ENCODE data around the gene PROB1. TPM values are rescaled to one million over a fixed set of nuclear protein-coding genes. Genes with fewer than 3 reads are reported as not detected.

The PROB1 gene
- polyA plus RNA-seq, 1 donor: 2.1 TPM

DNA sequence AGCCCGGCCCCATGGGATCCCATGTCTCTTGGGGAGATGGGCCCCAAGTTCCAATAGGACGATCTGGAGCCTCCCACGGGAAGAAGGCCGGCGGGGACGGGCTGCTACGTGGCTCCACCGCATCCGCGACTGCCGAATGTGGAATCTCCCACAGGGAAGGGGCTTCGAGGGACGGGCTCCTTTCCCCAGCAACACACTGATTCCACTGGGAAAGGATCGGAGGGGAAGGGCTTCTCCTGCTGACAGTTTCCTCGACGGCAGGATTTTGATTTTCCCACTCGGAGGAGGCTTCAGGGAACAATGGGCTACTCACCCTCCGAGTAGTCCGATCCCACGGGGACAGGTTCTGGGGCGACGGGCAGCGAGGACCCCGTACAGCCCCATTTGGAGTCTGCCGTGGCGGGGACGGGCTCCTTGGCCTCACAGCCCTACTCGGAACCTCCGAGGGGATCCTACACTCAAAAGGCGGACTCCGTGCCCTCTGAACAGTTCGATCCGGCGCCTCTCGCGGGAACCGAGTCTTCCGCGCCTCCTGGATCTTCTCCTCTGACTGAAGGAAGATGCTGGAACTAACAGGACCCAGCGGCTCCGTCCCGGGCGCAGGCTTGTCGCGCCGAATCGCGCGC lies 1.3 kb downstream of the PROB1 start:
- Histone ChIP-seq H3K27ac (ENCODE audit: low read length) (no peak overlapping the region), H3K9me3 (ENCODE audit: control insufficient read depth, low read depth, low read length) (peaks cover 6% of the 10 kb centered on the region), H3K4me3 (ENCODE audit: low read length) (peak overlapping the region; percentile 38), H3K4me1 (ENCODE audit: control insufficient read depth, insufficient read depth, low read length) (peaks cover 17% of the 10 kb centered on the region), H3K27me3 (ENCODE audit: control insufficient read depth, insufficient read depth, low read length) (peaks cover 43% of the 10 kb centered on the region), H3K36me3 (ENCODE audit: control insufficient read depth, insufficient read depth, low read length) (no peaks in the 10 kb centered on the region)
- DNase-seq: no peak
- WGBS (ENCODE audit: insufficient coverage, low lambda C conversion rate): no CpG with 5 or more reads among the region's 49 CpGs

DNA sequence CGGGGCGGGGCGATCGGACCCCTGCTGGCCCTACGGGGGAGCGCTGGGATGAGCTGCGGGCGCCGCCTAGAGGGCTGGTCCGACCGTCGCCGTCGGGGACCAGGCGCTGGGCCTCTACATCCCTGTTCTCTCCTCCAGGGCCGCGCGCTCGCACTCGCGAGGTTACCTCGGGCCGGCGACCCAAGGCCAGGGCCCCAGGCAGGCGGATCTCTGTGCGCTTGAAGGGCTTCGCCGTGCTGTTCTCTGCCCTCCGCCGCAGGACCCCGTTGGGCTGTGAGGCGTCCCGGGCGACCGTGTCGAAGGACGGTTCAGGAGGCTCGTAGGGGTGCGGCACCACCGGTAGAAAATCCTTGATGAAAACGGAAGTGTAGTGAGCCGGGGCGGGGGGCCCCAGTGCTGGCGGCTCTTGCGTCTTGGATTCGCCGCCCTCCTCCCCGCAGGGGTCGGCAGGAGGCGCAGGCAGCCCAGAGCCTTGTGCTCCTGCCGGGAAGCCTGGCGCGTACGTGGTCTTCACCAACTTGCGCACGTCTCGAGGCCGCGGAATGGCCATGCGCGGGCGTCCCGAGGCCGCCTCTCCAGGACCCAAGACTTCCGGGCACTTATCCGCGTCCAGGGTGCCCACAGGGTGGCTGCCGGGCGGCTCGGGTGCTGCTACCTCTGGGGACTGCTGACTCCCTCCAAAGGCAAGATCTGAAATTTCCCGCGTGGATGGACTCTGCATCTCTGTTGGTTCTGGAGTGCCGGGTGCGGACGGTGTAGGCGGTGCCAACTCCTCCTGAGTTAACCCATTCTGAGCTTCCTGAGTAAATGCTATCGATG lies 2.0 kb downstream of the PROB1 start:
- Histone ChIP-seq H3K36me3 (ENCODE audit: control insufficient read depth, insufficient read depth, low read length) (no peaks in the 10 kb centered on the region), H3K27me3 (ENCODE audit: control insufficient read depth, insufficient read depth, low read length) (peaks cover 43% of the 10 kb centered on the region), H3K4me1 (ENCODE audit: control insufficient read depth, insufficient read depth, low read length) (peaks cover 22% of the 10 kb centered on the region), H3K9me3 (ENCODE audit: control insufficient read depth, low read depth, low read length) (peaks cover 6% of the 10 kb centered on the region), H3K27ac (ENCODE audit: low read length) (no peak overlapping the region), H3K4me3 (ENCODE audit: low read length) (peak overlapping the region; percentile 38)
- DNase-seq: peak; percentile 54 to 70
- WGBS (ENCODE audit: insufficient coverage, low lambda C conversion rate): no CpG with 5 or more reads among the region's 77 CpGs

DNA sequence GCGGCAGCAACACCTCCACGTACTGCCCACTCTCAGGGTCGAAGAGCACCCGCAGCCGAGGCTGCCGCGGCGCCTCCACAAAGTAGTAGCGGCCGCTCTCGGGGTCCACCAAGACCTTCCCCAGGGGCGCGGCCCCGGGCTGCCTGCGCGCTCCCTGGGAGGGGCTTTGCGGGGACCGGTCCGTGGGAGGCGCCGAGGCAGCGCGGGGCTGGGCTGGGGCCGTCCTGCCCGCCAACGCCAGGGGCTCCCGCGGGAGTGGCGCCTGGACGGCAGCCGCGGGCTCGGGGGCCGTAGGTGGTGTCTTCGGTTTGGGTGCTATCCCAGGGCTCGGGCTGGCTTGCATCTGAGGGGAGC lies 2.6 kb downstream of the PROB1 start:
- peaks cover 43% of the 10 kb centered on the region for H3K27me3 ChIP-seq (ENCODE audit: control insufficient read depth, insufficient read depth, low read length)
- peak overlapping the region; percentile 38 for H3K4me3 ChIP-seq (ENCODE audit: low read length)
- no peak for DNase-seq
- H3K4me1 ChIP-seq (ENCODE audit: control insufficient read depth, insufficient read depth, low read length): peaks cover 27% of the 10 kb centered on the region
- WGBS (ENCODE audit: insufficient coverage, low lambda C conversion rate): no CpG with 5 or more reads among the region's 36 CpGs
- no peak overlapping the region for H3K27ac ChIP-seq (ENCODE audit: low read length)
- peaks cover 6% of the 10 kb centered on the region for H3K9me3 ChIP-seq (ENCODE audit: control insufficient read depth, low read depth, low read length)
- H3K36me3 ChIP-seq (ENCODE audit: control insufficient read depth, insufficient read depth, low read length): no peaks in the 10 kb centered on the region

DNA sequence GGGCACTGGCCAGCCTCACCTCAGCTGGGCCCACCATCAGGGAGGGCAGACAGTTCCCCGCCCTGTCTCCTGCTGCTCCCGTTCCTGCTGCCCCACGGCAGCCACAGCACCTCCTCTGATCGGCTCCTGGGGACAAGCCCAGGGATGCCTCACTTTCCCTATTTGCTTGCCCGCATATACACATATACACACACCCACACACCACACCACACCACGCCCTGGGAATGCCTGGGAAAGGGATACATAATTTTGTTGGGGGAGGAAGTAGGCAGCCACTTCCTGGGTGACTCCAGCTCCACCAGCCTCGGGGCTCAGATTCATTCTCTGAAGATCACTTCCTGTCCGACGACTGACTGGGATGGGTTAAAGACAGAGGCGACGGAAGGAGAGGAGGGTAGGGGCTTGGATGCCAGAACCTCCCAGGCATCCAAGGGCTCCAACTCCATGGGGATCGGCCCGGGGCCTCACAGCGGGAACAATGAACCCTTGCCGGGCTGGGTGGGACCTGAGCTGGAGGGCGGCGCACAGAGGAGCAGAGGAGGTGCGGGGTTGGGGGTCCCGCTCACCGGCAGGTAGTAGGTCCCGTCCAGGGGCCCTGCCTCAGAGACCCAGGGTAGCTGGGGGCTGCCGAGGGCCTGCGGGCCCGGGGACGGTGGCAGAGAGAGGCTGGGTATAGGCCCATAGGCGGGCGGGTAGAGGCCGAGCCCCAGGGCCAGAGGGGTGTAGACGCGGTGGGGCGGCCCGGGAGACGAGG lies 3.2 kb downstream of the PROB1 start:
- WGBS (ENCODE audit: insufficient coverage, low lambda C conversion rate): no CpG with 5 or more reads among the region's 33 CpGs
- Histone ChIP-seq H3K36me3 (ENCODE audit: control insufficient read depth, insufficient read depth, low read length) (no peaks in the 10 kb centered on the region), H3K27ac (ENCODE audit: low read length) (no peak overlapping the region), H3K9me3 (ENCODE audit: control insufficient read depth, low read depth, low read length) (peaks cover 6% of the 10 kb centered on the region), H3K4me1 (ENCODE audit: control insufficient read depth, insufficient read depth, low read length) (peaks cover 27% of the 10 kb centered on the region), H3K27me3 (ENCODE audit: control insufficient read depth, insufficient read depth, low read length) (peaks cover 43% of the 10 kb centered on the region), H3K4me3 (ENCODE audit: low read length) (peak overlapping the region; percentile 6)
- no peak for DNase-seq

DNA sequence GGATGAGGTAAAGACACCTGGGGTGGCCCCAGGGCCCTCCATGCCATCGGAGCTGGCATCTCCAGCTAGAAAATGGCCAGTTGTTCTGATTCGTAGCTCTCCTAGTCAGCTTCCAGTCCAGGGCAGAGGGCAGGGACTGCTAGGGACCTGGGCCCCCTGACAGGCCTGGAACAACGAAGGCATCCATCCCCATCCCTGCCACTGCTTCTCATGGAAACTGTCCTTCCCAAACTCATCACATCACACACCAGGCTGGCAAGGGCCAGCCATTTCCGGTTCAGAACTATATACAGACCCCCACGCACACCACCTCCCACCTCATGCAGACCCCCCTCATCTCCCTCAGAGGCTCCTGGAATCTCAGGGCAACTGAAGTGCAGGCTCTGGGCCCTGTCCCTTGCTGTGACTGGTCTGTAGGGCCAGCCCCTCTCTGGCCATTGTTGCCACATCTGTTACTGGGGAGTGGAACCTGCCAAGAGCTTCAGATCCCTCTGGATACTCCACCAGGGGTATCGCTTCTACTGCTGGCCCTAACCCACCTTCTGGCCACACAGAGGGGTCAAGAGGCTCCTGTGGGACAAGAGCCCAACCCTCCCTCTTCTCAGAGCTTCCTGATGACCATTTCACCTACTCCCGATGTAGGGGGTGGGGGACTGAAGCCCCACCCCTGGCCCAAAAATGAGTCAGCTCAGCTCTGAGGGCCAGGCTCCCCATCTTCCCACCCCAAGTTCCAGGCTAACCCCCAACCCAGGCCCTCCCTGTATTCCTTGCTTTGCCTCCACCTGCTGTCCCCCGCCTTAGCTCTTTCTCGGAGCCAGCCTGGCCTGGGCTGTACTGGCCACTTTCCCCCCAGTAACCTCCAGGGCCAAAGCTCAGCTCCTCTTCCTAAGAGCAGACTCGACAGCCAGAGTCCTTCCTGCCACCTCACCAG lies 4.0 kb downstream of the PROB1 start:
- no peak for DNase-seq
- WGBS (ENCODE audit: insufficient coverage, low lambda C conversion rate): no CpG with 5 or more reads among the region's 10 CpGs
- peaks cover 40% of the 10 kb centered on the region for H3K27me3 ChIP-seq (ENCODE audit: control insufficient read depth, insufficient read depth, low read length)
- no peak overlapping the region for H3K27ac ChIP-seq (ENCODE audit: low read length)
- H3K4me1 ChIP-seq (ENCODE audit: control insufficient read depth, insufficient read depth, low read length): peaks cover 29% of the 10 kb centered on the region
- H3K36me3 ChIP-seq (ENCODE audit: control insufficient read depth, insufficient read depth, low read length): no peaks in the 10 kb centered on the region
- H3K4me3 ChIP-seq (ENCODE audit: low read length): no peak overlapping the region
- peaks cover 6% of the 10 kb centered on the region for H3K9me3 ChIP-seq (ENCODE audit: control insufficient read depth, low read depth, low read length)

DNA sequence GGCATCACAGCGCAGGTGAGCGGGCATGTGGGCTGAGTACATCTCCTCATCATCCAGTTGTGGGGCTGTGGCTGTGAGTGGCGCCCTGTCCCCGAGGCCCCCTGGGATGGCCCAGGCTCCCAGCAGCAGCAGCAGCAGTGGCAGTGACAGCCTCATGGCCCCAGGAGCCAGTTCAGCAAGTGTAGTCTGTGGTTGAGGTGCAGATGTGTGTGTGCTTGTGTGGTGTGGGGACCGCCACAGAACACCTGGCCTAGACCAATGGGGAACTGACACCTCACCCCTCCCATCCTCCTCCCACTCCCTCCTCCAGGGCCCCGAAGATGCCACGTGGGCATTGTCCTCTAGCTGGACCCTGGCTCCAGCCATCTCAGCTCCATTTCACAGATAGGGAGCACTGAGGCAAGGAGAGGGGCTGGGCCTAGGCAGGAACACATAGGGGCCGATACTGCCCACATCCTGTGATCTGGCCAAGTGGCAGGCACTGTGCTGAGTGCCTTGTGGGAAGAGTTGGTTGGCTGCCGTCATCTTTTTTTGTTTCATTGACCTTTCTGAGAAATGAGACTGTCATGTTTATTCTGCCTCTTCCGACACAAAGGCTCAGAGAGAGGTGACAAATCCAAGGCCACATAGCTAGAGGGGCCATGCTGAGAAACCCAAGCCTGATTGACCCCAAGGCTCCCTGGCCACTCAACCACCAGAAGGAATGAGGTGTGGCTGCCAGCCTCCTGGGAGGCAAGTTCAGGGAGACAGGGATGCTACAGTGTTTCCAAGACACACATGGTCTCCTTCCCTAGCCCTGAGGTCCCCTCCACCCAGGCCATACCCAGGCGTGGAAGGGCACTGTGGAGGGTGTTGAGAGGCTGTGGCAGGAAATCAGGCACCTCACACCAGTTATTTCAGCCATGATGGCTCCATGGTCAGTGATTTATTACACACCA lies 4.9 kb downstream of the PROB1 start, which contains the start of gene MZB1:
Gene MZB1 (minus strand): TSS at position 213 of the 938 bp plus-strand sequence. CDS start 57 bp downstream, at position 156.
- Histone ChIP-seq H3K4me3 (ENCODE audit: low read length) (no peak within 1 kb of the TSS), H3K27me3 (ENCODE audit: control insufficient read depth, insufficient read depth, low read length) (peaks cover 31% of the 10 kb centered on the region), H3K9me3 (ENCODE audit: control insufficient read depth, low read depth, low read length) (peaks cover 6% of the 10 kb centered on the region), H3K27ac (ENCODE audit: low read length) (no peak within 1 kb of the TSS), H3K36me3 (ENCODE audit: control insufficient read depth, insufficient read depth, low read length) (no peaks in the 10 kb centered on the region), H3K4me1 (ENCODE audit: control insufficient read depth, insufficient read depth, low read length) (peaks cover 38% of the 10 kb centered on the region)
- no peak for DNase-seq
- no CpG with 5 or more reads among the region's 11 CpGs for WGBS (ENCODE audit: insufficient coverage, low lambda C conversion rate)

DNA sequence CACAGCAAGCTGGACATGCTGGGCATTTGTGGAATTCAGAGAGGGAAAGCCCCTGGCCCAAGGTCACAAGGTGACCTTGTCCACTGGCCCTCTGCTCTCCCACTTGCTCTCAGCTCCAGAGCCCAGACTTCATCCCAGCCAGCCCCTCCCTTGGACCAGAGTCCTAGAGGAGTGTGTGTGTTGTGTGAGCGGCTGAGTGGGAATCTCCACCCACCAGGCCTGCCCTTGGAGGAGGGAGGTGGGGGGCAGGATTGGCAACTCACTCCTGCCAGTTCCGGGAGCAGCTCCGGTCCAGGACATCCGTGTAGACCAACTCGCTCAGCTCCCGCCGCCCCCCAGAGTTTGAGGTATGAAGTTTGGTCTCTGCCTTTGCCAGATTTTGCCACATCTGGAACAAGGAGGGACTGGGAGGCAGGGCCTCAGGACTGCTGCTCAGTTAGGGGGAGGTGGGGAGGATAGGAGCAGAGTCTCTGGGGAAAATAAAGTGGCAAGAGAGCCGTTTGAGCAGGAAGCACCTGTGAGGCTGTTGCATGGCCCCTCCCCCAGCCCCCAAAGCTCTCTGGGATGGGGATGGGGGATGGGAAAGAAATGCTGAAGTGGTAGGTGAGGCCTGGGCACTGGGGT lies 6.6 kb downstream of the PROB1 start:
- H3K9me3 ChIP-seq (ENCODE audit: control insufficient read depth, low read depth, low read length): no peaks in the 10 kb centered on the region
- peak; percentile 74 to 87 for DNase-seq
- peak overlapping the region; percentile 30 for H3K4me3 ChIP-seq (ENCODE audit: low read length)
- H3K36me3 ChIP-seq (ENCODE audit: control insufficient read depth, insufficient read depth, low read length): no peaks in the 10 kb centered on the region
- H3K27me3 ChIP-seq (ENCODE audit: control insufficient read depth, insufficient read depth, low read length): peaks cover 15% of the 10 kb centered on the region
- peaks cover 49% of the 10 kb centered on the region for H3K4me1 ChIP-seq (ENCODE audit: control insufficient read depth, insufficient read depth, low read length)
- no CpG with 5 or more reads among the region's 8 CpGs for WGBS (ENCODE audit: insufficient coverage, low lambda C conversion rate)
- H3K27ac ChIP-seq (ENCODE audit: low read length): no peak overlapping the region

DNA sequence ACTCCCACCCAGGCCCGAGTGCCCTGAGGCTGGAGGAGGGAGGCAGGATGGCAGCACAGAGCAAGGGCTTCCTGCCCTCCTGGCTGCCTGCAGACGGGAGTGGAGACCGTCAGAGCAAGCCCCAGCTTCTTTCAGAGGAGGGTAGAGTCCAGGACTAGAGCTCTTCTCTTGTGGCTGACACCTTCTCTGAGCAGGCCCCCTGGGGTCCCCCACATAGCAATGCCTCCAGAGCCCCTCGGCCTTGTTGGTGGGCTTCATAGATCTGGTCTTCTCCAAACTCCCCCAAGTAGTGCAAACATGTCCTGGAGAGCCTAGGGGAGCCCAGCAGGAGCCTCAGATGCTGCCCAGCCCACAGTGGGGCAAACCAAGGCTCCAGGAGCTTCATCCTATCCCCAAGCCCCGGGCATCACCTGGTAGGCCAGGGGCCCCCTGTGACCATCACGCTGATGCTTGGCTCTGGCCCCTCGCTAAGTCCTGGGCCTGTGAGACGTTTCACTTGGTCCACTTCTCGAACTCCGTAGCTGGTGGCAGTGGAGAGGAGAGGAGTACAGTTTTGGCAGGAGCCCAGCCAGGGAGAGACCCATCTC lies 7.2 kb downstream of the PROB1 start:
- H3K4me3 ChIP-seq (ENCODE audit: low read length): no peak overlapping the region

More for the DNA sequence above, 7.2 kb downstream of the PROB1 start:
- no peak for DNase-seq
- no peak overlapping the region for H3K27ac ChIP-seq (ENCODE audit: low read length)
- no peaks in the 10 kb centered on the region for H3K9me3 ChIP-seq (ENCODE audit: control insufficient read depth, low read depth, low read length)
- WGBS (ENCODE audit: insufficient coverage, low lambda C conversion rate): no CpG with 5 or more reads among the region's 10 CpGs
- H3K4me1 ChIP-seq (ENCODE audit: control insufficient read depth, insufficient read depth, low read length): peaks cover 46% of the 10 kb centered on the region
- H3K27me3 ChIP-seq (ENCODE audit: control insufficient read depth, insufficient read depth, low read length): peaks cover 8% of the 10 kb centered on the region
- no peaks in the 10 kb centered on the region for H3K36me3 ChIP-seq (ENCODE audit: control insufficient read depth, insufficient read depth, low read length)

All from large intestine (tissue), 3 donors.